Smooth muscle cell of the brain vasculature (primary cell): ENCODE results near the gene NKPD1.

ENCODE experiments used
- DNase-seq: peaks from one replicate; pipeline ENCODE4 v3.0.0-alpha.2; 2012; ENCODE audit warnings: low read depth, low spot score

The NKPD1 gene

GRCh38 chr19:45154064-45154827 lies 6.5 kb downstream of the NKPD1 start:
- peak; percentile 58 for DNase-seq

DNA sequence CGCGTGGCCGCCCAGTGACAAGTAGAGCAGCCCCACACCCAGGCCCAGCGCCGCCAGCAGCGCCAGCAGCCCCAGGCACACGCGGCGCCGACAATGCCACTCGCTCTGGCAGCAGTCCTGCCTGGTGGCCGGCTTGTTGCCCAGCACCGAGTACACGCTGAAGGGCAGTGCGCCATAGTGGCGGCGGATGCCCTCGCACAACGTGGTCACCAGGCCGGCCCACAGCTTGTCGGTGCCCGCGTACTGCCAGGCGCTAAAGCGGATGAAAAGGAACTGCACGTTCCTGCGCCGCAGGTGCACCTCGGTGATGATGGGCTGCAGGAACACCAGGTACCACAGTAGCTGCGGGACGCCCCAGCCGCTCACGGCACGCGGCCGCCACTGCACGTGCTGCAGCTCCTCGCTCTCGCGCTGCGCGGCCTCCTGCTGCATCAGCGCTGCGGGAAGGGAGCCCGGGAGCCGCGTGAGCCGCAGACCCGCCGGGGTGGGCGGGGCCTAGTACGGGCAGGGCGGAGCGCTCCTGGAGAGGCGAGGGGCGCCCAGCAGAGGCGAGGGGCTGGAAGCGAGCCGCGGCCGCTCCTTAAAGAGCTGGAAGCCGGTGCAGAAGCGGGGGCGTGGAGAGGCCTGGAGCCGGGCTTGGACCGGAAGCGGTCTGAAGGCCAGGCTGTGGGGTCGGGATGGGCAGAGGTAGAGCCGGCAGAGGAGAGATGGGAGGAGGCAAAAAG lies 7.3 kb downstream of the NKPD1 start:
- DNase-seq = no peak

DNA sequence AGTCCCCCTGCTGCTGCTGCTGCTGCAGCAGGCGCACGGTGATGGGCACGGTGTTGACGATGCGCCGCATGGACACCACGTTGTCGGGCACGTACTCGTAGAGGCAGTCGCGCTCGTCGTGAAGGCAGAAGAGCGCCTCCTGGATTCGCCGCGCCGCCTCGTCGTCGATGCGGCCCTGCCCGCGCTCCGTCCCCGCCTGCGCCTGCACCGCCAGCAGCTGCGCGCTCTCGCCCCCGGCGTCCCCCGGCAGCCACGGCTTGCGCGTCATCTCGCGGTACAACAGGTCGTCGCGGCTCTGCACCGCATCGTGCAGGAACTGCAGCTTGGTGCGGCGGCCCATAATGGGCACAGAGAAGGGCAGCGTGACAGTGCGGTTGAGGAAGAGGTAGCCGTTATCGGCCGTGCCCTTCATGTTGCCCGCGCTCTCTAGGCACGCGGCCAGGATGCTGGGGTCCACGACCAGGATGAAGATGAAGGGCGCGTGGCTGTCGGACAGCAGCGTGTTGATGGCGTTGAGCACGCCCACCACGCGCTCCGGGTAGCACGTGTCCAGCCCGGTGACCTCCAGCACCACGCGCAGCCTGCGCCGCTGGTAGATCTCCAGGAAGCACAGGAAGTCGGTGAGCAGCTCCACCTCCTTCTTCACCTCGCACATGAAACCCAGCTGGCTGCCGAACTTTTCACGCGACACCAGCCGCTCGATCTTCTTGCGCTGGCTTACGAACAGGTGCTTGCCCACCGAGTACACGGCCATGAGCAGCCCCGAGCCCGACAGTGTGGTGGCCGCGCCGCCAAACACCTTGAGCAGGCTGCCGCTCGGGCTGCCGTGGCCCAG lies 8.1 kb downstream of the NKPD1 start:
- no peak for DNase-seq

DNA sequence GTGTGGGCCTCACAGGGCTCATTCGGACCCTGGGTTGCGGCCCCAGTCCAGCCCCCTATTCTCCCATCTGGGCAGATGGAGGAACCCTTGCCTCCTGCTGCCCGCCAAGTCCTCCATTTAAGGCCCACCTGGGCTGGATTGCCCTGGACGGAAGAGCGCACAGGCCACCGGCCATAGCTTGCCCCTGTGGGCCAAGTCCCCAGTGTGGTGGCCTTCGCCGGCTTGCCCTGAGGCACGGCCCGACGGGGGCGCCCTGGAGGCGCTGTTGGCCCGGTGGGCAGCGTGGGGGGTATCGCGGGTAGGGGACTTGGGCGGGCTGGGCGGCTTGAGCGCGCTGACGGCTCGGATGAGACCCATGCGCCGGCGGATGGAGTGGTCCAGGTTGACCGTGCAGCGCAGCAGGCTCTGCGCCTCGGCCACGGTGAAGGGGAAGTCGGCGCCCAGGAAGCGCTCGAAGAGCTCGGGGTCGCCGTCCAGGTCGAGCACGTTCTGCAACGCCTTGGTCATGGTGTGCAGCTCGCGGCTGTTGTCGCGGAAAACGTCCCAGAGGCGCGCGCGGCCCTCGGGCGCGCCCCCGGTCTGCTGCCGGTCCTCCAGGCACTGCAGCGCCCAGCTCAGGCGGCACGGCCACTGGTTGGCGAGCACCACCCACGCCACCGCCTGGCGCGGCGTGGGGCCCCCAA lies 8.8 kb downstream of the NKPD1 start:
- DNase-seq = no peak

- DNase-seq = no peak
Observed at GRCh38 chr19:45151320-45151719, 9.5 kb downstream of the NKPD1 start.

DNA sequence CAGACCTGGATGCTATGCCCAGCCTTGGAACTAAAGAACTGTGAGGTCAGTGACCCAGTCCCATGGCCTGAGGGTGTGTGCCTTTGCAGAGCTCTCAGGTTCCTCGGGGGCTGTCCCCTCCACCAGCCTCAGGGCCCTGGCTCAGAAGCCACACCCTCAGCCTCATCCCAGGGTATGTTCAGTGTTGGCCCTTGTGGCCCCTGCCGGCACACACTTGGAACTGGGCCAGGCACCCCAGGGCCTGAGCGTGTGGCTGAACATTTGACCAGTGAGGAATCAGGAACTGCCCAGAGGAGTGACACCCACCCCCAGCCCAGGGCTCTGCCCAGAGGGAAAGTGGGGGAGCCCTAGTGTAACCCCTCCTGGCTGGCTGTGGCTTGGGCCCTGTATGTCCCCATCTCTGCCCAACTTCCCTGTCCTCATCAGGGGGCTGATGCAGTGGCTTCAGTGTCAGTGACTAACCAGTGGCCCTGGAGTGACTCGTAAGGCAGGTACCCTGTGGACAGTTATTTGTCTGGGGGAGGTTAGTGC lies 10.0 kb downstream of the NKPD1 start:
- no peak for DNase-seq

- no peak for DNase-seq
Observed at GRCh38 chr19:45150180-45150579, 10.6 kb downstream of the NKPD1 start.

DNA sequence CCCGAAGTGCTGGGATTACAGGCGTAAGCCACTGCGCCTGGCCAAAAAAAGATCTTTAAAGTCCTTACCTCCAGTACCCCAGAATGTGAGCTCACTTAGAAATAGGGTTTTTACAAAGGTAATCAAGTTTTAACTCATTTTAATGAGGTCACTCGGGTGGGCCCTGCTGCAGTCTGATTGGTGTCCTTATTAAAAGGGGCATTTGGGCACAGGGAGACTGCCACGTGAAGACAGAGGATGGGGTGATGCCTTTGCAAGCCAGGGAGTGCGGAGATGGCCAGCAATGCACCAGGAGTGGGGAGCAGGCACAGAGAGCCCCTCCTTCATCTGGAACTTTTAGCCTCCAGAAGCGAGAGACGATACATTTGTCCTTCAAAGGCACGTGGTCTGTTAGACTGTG lies 11.7 kb downstream of the NKPD1 start:
- no peak for DNase-seq

DNA sequence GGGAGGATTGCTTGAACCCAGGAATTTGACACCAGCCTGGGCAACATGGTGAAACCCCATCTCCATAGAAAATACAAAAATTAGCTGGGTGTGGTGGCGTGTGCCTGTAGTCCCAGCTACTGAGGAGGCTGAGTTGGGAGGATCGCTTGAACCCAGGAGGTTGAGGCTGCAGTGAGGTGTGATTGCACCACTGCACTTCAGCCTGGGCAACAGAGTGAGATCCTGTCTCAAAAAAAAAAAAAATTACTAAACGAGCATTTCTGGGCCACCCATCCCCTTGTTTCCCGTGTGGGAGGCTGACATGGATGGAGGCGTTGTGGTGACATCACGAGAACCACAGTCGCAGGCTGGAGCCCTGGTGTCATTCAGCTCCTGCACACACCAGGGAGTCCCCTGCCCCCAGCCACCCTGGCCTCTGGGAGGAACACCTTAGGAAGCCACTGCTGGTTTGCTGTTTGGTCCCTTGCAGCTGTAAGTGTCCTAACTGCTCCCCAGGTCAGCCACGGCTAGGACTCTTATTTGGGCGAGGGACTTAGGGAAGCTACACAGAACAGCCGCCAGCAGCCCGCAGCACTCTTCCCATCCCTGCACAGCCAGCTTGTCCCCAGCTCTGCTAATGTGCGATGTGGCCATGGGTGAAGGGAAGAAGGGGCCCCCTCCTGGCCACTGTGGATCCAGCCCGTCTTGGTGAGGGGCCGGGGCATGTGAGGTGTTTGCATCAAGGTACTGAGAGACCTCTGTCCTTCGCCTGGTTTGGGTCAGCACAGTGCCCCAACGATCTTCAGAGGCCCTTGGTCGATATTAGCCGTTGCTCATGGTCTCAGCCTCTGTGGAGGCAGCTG lies 12.7 kb downstream of the NKPD1 start:
- DNase-seq = no peak

DNA sequence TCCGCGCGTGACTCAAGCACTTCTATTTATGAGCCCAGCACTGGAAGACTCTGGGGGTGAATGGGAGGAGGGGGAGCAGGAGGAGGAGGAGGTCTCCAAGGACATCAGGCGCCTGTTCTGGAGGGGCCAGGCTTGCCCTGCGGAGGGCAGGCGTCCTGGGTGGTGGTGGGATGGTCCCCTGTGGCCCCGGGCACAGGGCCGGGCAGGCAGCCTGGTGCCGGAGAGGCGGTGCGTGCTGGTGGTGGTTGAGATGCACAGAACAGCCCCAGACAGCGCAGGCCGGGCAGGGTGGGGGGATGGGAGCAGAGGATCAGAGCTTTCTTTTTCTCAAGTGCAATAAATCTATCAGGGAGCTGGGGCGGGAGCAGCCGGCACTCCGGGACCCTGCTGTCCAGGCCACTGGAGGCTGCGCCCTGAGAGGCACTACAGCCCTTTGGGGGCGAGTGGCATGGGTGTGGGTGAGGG lies 14.0 kb downstream of the NKPD1 start:
- no peak for DNase-seq

DNA sequence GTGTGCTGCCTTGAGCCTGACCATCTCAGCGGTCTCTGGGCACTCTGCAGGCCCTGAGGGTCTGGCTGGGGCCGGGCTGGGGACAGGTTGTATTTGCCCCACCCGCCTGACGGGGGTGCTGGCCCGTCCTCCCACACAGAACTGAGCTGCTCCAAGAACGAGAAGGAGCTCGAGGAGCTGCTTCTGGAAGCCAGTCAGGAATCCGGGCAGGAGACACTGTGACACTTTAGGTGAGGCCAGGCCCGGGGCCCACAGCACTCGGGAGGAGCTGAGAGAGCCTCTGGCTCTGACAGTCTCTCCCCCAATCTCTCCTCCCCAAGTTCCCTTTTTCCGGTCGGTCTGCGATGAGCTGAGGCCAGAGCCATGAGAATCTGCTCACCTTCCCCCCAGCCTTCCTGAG lies 14.5 kb downstream of the NKPD1 start:
- no peak for DNase-seq

DNA sequence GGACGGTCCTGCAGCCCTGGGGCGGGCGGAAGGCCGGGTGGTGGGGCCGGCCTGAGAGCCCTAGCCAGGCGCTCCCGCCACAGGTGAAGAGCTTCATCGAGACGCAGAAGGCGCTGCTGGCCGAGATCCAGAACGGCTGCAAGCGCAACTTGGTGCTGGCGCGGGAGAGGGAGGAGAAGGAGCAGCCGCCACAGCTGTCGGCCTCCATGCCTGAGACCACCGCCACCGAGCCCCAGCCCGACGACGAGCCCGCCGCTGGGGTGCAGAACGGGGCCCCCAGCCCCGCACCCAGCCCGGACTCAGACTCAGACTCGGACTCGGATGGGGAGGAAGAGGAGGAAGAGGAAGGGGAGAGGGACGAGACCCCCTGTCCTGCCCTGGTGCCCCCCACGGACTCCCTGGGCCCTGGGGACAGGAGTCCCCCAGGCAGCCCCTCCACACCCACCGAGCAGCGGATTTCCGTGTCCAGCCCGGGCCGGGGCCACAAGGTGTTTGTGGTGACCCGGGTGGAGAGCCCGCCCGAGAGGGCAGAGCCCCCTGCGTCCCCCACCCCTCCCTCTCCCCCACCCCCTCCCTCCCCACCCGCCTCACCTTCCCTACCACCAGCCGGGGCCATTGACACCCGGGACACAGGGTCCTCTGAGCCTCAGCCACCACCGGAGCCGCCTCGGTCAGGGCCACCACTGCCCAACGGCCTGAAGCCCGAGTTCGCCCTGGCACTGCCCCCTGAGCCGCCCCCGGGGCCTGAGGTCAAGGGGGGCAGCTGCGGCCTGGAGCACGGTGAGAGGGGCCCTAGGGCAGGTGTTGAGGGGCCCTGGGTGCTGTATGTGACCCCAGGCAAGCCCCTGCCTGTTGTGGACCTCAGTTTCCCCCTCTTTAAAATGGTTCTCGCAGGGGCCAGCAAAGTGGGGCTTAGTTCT lies 15.3 kb downstream of the NKPD1 start:
- no peak for DNase-seq

- DNase-seq = no peak
Observed at GRCh38 chr19:45144431-45145269, 16.1 kb downstream of the NKPD1 start.

- DNase-seq = no peak
Observed at GRCh38 chr19:45142726-45143110, 18.1 kb downstream of the NKPD1 start.

DNA sequence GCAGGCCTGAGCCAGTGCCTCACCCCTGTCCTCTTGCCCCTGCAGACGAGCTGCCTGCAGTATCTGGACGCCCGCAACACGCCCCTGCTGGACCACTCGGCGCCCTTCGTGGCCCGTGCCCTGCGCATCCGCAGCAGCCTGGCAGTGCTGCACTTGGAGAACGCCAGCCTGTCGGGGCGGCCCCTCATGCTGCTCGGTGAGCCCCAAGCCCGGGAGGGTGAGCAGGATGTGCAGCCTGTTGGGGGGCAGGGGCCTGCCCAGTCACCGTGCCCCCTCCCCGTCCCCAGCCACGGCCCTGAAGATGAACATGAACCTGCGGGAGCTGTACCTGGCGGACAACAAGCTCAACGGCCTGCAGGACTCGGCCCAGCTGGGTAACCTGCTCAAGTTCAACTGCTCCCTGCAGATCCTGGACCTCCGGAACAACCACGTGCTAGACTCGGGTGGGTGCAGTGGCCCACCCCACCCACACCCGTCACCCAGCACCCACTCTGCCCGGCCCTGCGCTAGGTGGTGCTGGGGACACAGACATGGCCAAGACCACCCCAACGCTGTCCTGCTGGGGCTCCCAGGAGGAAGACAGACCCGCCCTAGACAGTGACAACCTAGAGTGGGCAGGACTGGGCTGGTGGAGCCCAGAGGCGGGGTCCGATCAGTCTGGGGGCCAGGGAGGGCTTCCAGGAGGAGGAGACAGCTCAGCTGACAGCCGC lies 18.6 kb downstream of the NKPD1 start:
- DNase-seq = no peak

DNA sequence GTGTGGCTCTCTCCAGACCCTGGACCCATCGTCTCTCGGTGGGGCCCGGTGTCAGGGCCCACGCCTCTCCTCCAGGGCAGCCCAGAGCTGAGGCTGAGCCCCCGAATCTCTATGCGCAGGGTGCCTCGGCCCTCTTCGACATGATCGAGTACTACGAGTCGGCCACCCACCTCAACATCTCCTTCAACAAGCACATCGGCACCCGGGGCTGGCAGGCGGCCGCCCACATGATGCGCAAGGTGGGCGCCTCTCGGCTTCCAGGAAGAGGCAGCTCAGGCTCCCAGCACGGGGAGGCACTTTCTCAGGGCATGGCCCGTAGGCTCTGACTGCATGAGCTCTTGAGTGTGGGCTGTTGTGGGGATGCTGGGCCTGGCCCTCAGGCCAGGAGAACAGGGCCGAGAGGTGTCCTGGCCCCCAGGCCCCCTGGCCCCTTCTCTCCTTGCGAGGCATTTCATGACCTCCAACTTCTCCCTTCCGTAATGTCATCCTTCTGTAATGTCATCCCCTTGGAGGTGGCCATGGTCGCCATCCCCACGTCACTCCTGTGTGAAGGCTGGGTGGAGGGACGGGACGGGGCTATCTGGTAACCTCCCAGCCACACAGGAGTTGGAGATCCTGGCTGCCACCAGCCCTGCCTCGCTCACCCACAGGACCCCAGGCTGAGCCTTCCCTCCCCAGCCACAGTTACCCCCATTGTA lies 19.4 kb downstream of the NKPD1 start:
- no peak for DNase-seq

DNA sequence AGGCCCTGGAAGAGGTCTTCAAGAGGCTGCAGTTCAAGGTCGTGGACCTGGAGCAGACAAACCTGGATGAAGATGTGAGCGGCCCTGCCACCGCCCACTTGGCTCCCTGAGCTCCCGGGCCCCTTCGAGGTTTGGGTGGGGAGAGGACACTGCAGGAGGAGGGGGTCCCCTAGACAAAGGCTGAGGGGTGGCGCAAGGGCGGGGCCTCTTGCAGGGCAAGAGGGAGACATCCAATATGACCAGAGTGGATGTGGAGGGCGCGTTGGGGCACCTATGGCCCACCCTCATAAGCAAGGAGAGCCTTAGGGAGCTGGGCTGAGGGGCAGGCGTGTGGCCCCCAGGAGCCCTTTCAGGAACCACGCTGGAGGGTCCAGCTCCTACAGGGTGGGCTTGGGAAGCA lies 20.2 kb downstream of the NKPD1 start:
- DNase-seq = no peak
